Cerebellar cortex (tissue), 1 donor: ENCODE measurements around the gene CCDC191.

Experiments used
- DNase-seq: peaks from one replicate; pipeline ENCODE4 v3.0.0-alpha.2; 2015; ENCODE audit warnings: low spot score

The CCDC191 gene, protein sequence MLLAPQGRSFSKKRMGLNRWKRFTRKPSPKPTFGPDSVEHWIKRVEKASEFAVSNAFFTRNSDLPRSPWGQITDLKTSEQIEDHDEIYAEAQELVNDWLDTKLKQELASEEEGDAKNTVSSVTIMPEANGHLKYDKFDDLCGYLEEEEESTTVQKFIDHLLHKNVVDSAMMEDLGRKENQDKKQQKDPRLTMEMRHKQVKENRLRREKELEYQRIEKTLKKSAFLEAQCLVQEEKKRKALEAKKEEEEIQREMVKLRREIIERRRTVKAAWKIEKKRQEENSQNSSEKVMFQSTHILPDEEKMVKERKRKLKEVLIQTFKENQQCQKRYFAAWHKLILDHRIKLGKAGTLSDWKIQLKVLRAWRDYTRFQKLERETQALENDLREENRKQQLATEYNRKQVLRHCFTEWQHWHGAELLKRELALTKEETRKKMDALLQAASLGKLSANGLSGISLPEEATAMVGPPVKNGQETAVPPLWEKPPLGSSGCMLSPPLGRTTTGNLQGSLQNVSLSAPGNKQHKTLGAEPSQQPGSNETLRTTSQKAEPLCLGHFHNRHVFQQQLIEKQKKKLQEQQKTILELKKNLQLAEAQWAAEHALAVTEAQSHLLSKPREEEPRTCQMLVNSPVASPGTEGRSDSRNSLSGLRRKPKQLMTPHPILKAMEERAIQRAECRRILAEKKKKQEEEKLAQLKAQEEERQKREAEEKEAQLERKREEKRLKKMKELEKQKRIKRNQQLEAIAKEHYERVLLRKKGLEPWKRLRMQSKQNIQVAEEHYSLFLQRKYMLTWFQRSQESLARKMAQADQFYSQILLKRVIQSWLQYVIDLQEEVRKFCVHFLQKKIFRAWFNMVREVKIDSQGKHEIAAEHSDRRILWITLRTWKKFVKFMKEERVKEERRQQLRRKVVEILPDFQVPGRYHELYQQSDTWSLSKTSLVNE

DNA sequence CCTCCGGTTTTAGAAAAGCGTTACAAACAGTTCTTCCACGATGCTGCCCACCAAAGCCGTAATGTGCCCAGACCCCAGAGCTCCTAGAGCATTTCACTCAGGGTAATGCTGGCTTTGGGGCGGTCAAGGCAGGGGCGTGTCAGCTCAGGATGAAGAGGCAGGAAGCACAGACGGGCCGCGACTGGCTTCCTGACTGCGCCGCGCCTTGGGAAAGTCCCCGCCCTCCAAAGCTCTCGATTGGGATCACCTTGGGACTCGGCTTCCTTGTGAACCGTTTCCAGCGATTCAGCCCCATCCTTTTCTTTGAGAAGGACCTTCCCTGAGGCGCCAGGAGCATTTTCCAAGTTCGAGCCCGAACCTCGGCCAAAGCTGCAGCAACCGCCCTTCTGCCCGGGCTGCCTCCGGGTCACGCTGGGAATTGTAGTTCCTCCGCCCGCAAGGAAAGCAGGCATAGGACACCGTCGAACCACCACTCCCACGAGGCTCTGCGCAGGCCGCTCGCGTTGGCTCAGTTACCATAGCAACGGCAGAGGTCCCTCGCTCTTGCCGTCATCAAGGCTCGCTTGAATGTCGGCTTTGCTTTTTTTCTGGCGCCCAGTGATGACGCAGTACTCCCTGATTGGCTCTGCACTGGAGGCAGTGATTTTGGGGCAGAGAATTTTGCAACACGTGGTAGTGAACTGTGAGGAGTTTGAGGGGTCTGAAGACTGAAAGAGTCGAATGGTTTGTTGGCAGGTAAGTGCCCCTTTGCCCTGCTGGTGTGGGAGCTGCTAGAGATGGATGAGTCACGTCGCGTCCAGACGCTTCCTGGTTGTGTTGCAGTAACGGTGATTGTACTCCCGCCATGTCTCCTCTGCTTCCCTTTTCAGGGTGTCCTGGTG lies at the start of gene CCDC191, which contains the start of gene QTRT2:
TSS of gene CCDC191 (minus strand) at position 397 of the 881 bp plus-strand sequence. CDS start at position 337, 60 bp downstream.
TSS of gene QTRT2 (plus strand) at position 608 of the 881 bp plus-strand sequence. CDS start 8,521 bp downstream, outside the sequence.
- peak; percentile 99 for DNase-seq

DNA sequence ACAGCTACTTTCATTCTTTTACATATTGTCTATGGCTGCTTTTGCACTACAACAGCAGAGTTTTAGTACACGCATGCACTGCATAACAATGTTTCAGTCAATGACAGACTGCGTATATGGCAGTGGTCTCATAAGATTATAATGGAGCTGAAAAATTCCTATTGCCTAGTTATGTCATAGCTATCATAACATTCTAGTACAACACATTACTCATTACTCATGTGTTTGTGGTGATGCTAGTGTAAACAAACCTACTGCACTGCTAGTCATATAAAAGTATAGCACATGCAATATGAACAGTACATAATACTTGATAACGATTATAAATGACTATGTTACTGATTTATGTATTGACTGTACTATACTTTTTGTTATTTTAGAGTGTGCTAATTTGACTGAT lies 48.1 kb upstream of the CCDC191 start:
- no peak for DNase-seq

DNA sequence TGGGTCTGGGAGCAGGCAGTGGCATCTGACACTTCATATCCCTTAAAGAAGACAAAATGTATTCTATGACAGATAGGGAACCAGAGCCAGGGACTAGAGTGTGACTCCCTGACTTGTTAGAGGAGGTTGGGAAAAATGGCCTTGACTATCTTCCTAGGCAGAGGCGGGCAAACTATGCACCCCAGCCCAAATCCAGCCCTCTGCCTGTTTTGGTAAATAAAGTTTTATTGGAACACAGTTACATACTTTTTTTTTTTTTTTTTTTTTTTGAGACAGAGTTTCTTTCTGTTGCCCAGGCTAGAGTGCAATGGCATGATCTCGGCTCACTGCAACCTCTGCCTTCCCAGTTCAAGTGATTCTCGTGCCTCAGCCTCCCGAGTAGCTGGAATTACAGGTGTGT lies 47.5 kb upstream of the CCDC191 start:
- DNase-seq = no peak

DNA sequence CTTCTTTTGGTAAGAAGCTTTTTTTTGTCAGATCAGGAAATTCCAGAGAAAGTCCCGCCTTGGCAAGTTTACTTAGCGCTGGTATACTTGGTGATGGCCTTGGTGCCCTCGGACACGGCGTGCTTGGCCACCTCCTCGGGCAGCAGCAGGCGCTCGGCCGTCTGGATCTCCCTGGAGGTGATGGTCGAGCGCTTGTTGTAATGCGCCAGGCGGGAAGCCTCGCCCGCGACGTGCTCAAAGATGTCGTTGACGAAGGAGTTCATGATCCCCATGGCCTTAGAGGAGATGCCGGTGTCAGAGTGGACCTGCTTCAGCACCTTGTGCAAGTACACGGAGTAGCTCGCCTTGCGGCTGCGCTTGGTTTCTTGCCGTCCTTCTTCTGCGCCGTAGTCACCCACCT lies 46.9 kb upstream of the CCDC191 start:
- DNase-seq = no peak

DNA sequence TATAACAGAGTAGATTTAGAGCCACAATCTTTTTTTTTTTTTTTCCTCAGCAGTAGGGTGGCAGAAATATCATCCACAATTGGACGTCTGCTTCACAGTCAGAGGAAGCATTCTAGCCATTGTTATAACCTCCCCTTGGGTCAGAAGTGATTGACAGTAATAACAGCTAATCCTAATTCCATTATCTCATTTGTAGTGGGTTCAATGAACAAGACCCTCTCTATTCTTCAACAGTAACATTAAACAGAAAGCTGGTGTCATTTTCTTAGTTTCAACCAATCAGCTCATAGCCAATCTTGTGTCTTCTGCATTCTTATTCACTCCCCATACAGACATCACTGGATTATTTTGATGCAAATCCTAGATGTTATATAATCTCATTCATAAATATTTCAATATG lies 44.8 kb upstream of the CCDC191 start:
- DNase-seq = no peak

DNA sequence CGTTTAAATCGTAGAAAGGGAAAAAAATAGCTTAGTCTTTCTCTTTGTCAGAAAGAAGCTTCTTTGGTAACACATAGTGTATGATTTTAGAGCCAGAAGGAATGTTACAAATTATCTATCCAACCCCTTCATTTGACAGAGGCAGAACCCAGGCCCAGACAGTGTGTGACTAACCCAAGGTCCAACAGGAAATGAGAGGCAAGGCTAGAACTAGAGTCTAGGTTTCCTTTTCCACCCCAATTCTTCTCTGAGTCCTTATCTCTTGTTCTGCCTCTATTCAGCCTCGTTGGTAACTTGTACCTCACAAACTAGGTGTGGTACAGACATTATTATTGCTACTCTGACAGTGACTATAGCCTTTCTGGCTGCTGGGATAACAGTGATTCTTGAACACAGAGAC lies 39.5 kb upstream of the CCDC191 start:
- DNase-seq = no peak

DNA sequence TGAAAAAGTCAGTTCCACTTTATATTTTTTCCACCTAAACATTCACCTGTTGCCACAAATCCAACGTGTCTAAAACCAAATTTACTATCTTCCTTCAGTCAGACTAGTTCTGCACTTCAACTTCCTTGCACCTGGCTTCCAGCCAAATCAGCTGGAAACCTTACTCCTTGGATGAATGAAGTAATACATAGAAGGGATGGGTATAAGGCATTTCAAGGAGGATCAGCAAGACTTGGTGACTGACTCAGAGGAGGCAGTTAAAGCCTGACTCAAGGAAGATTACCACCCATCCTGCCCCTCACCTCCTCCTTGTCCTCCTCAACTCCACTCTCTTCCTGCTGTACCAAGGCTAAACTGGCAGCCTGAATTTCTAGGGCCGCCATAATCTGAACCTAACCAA lies 37.3 kb upstream of the CCDC191 start:
- DNase-seq = peak; percentile 3

DNA sequence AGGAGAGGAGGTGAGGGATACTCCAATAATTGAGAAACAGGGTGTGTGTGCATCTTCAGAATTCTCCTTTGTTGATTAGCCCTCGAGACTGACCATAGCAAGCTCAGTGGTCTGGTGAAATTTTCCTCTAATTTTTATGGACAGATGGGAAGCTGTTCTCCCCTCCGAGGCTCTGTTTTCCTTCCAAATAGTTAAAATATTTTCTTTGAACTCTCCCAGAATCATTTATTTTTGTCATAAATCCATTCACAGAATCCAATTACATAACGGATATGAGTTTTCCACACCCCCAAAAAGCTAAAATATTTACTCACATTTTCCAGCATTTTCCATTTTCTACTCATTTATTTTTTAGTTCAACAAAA lies 36.7 kb upstream of the CCDC191 start:
- no peak for DNase-seq

DNA sequence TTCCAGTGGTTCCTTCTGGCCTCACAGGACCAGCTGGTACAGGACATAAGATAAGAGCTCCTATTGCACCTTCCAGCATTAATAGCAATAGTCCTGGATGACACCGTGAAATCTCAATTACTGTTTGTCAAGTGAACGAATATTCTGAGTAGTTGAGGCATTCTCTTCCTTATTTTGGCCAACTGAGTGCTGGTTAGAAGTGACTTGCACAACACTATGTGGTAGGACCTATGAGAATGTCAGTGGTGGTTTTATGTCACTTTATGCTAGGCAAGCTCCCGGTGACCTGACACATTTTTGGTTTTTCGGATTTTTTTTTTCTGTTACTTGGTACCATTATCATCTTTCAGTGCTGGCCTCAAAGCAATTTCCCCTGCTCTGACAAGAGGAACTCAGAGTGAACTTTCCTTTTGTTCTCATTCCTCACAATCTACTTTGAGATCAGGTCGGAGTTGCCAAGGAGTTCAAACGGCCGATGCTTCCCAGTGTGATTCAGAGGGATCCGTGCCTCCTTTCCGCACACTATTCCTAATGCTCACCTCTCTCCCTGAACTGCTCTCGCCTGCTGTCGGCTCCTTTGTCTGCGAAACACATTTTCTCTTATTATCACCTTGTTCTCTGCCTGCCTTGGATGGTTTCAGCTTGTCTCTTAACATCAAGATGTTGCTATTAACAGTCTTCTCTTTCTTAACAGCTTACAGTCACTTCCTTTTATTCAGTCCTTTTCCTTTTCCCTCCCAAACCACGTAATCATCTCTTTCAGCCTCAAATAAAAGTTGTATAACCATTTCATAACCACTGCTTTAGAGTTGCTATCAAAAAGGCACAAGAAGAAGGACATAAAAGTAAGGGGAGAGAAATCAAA lies 36.1 kb upstream of the CCDC191 start:
- DNase-seq = no peak

DNA sequence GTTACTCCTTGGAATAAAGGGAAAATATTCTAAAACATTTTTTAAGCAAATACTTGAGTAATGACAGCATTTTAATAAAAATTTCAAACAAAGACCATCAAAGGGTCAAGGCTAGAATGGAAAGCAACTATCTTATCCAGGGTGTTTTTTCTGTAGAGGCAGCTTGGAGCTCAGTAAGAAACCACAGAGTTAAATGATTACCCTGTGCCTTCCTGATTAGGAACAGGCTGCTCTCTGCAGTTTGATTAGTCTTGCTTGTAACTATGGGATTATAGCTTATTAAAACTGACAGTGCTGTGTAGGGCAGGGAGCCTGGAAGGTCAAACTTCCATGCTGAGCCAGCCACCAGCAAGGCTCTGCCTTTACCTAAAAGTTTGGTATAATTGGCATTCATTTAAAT lies 33.3 kb upstream of the CCDC191 start:
- no peak for DNase-seq

DNA sequence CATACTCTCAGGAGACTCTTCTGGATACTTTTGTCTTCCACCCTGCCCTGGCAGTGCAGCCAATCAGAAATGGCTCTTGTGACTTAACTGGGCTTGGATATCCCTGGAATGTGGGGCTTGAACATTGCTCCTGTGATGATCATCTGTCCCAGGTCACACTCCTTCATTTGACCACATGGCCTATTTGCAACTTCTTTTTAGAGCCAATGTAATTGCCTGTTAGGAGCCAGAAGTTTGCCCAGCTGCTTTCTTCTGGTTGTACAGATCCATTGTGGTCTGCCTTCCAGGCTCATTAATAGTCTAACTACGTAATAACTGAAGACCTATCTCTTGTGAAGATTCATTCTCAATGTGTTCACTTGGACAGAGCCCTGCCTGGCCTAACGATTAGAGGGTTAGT lies 30.0 kb upstream of the CCDC191 start:
- no peak for DNase-seq

DNA sequence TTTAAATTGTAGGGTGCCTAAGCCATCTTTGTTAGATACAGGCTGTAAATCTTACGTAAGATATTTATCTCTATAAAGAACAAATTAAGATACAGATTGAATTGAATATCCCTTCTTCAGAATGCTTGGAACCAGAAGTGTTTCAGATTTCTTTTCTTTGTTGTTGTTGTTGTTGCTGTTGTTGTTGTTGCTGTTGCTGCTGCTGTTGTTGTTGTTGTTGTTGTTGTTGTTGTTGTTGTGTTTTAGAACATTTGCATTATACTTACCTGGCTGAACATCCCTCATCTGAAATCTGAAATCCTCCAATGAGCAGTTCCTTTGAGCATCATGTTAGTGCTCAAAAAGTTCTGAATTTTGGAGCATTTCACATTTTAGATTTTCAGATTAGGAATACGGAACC lies 26.8 kb upstream of the CCDC191 start:
- DNase-seq = no peak

DNA sequence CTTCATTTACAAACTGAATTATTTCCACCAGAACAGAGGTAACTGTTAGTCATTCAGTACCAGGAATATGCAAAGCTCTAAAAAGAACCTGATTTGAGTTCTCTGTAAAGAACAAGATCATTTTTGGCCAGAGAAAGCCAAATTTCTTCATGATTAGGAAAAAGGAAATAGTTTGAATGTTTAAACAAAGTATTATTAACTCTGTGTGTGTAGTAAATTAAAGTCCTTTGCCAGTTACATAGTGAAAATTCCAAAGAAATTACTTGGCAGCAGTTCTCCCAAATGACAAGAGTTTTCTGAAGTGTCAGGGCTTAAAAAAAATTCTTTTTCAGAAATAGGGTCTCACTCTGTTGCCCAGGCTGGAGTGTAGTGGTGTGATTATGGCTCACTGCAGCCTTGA lies 24.7 kb upstream of the CCDC191 start:
- DNase-seq = no peak

DNA sequence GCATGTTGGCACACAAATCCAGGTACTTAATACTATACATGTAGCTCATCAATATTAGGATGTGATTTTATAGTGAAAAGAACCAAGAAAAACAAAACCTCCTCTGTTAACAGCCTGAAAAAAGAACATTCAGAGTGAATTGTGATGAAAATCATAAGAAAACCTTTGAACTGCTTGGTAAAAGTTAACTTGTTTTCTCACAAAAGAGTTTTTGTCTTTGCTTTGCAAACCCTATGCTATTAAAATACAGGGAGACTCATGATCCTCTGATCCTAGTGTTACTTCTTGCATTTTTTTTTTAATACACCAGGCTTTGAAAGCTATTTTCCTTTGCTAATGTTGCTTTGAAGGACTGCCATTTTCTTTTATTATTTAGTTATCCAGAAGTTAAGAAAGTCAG lies 23.9 kb upstream of the CCDC191 start:
- no peak for DNase-seq

DNA sequence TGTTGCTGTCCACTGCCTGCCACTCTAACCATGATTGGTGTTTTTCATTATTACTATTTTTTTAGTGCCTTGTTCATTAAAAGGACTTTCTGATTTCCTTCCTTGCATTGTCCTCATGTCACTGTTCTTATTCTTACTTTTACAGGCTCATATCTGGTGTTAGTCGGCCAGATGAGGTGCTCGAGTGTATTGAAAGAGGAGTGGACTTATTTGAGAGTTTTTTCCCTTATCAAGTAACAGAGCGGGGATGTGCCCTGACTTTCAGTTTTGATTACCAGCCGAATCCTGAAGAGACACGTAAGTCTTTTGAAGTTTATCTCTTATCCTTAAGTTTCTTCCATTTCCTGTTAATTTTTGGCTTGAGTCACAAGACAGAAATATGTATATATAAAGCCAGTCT lies 23.4 kb upstream of the CCDC191 start:
- no peak for DNase-seq

DNA sequence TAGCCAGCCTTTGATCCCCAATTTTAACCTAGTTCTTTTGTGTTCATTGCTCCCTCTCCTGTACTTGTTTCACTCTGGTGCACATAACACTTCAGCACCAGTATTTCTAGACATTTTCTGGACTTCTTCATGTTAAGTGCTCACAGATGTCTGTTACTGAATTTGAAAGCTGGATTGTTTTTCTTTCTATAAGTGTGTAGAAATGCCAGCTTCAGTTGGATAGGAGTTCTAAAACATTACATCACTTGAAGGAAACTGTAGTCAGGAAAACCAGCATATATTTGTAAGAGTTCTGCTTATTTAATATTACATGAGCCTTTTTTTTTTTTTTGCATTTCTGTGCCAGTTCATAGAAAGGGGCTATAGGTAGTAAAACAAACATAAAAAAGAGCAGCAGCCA lies 21.8 kb upstream of the CCDC191 start:
- DNase-seq = no peak

DNA sequence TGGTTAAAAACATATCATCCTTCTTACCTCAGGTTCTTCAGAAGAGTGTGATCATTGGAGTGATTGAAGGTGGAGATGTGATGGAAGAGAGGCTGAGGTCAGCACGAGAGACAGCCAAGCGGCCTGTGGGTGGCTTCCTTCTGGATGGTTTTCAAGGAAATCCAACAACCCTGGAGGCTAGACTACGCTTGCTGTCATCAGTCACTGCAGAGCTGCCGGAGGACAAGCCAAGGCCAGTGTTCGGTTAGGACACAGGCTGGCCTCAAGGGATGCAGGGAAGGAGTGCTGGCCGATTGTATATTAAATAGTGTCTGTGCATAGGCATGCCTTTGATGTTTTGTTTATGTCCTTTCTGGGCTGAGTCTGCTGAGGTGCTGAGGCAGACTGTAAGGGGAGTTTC lies 20.4 kb upstream of the CCDC191 start:
- DNase-seq = no peak

DNA sequence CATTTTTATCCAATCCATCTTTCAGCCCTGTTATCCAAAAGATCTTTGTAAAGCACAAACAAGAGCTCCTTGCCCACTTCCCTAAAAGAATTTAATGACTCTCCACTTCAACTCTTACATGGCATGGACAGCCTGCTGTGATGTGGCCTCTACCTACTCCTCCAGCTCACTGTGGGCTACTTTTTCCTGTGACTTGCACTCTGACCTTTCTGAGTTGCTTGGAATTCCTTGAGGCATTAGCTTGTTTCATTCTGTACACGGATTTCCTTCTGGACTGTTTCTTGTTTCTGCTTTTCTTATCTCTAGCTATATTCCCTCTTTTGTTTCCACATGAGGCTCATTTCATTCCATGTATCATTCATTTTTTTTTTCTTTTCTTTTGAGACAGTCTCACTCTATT lies 15.5 kb upstream of the CCDC191 start:
- no peak for DNase-seq

DNA sequence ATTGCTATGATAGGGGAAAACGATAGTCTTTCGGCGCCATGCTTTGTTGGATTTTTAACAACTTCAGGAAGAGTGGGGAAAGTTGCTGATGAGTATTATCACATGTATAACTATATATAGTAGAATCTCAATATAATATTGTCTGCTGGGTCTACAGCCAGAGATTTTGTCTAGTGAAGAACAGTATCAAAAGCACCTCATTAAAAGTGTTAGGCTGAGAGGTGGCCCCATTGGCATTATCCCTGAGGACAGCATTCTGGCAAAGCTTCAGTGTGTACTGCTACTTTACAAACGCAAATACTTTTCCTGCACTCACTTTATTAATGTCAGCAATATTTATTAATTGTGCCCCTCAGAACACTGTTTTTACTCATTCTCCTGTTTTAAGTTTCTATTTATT lies 12.0 kb upstream of the CCDC191 start:
- DNase-seq = no peak

DNA sequence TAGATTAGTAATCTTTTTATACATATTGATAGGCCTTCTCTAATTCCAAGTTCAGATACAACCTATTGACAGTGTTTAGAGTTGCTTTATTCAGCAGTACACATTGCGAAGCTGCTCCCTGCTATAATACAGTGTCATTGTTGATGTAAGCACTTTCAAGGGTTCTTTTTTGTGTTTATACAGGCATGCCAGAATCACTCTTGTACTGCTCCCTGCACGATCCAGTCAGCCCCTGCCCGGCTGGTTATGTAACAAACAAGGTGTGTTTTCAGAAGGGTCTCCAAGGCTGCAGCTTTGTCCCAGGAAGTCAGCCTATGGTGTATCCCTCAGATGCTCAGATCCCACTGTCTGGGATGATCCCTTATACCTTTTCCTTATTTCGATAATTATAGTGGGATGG lies 11.5 kb upstream of the CCDC191 start:
- no peak for DNase-seq
